H9 (cell line): Measurements from ENCODE around the gene DIP2C. TPM values are rescaled to one million over a fixed set of nuclear protein-coding genes. Genes with fewer than 3 reads are reported as not detected.

ENCODE experiments used
- DNase-seq: peaks from one replicate; pipeline ENCODE4 v3.0.0-alpha.2; 2017
- H2AFZ ChIP-seq: one replicate; pipeline ENCODE4 v1.6.1; 2013; ENCODE audit warnings: mild to moderate bottlenecking, low read length, control low read depth, moderate library complexity
- H2AK5ac ChIP-seq: 2 replicates; pipeline ENCODE4 v1.6.1; 2013; ENCODE audit warnings: low read length, control low read depth, mixed read lengths; ENCODE audit not compliant: insufficient read length
- H2BK120ac ChIP-seq: one replicate; pipeline ENCODE4 v1.6.1; 2013; ENCODE audit warnings: low read depth, mild to moderate bottlenecking, low read length, control low read depth, inconsistent platforms; ENCODE audit not compliant: poor library complexity, severe bottlenecking
- H2BK12ac ChIP-seq: 2 replicates; pipeline ENCODE4 v1.6.1; 2013; ENCODE audit warnings: low read length, control low read depth, mixed read lengths, low read depth; ENCODE audit not compliant: insufficient read length
- H2BK15ac ChIP-seq: 2 replicates; pipeline ENCODE4 v1.6.1; 2013; ENCODE audit warnings: low read depth, low read length, control low read depth
- H2BK20ac ChIP-seq: one replicate; pipeline ENCODE4 v1.6.1; 2013; ENCODE audit warnings: low read depth, mild to moderate bottlenecking, low read length, control low read depth, inconsistent platforms; ENCODE audit not compliant: poor library complexity, severe bottlenecking
- H2BK5ac ChIP-seq: 2 replicates; pipeline ENCODE4 v1.6.1; 2013; ENCODE audit warnings: low read length, control low read depth, mixed read lengths; ENCODE audit not compliant: insufficient read length
- H3K14ac ChIP-seq: 2 replicates; pipeline ENCODE4 v1.6.1; 2013; ENCODE audit warnings: low read length, control low read depth; ENCODE audit not compliant: insufficient read depth
- H3K18ac ChIP-seq: 2 replicates; pipeline ENCODE4 v1.6.1; 2013; ENCODE audit warnings: low read depth, mild to moderate bottlenecking, mixed read lengths, low read length, control low read depth; ENCODE audit not compliant: insufficient read length
- H3K23ac ChIP-seq: 2 replicates; pipeline ENCODE4 v1.6.1; 2013; ENCODE audit warnings: low read length, control low read depth, mixed read lengths, low read depth; ENCODE audit not compliant: insufficient read length
- H3K23me2 ChIP-seq: 2 replicates; pipeline ENCODE4 v1.6.1; 2013; ENCODE audit warnings: low read depth, mild to moderate bottlenecking, mixed read lengths, low read length, control low read depth; ENCODE audit not compliant: insufficient read length, poor library complexity, severe bottlenecking
- H3K27ac ChIP-seq: 2 replicates; pipeline ENCODE4 v1.5.1; 2013; ENCODE audit warnings: low read length, control low read depth, mixed read lengths, low read depth; ENCODE audit not compliant: insufficient read length
- H3K27me3 ChIP-seq: 2 replicates; pipeline ENCODE4 v1.6.1; 2013; ENCODE audit warnings: low read length, control low read depth, inconsistent platforms; ENCODE audit not compliant: insufficient read depth
- H3K4ac ChIP-seq: 2 replicates; pipeline ENCODE4 v1.6.1; 2013; ENCODE audit warnings: low read depth, mild to moderate bottlenecking, control low read depth, inconsistent platforms, low read length, moderate library complexity
- H3K4me1 ChIP-seq: 2 replicates; pipeline ENCODE4 v1.6.1; 2013; ENCODE audit warnings: low read length, control low read depth, inconsistent platforms; ENCODE audit not compliant: insufficient read depth
- H3K4me2 ChIP-seq: 2 replicates; pipeline ENCODE4 v1.6.1; 2013; ENCODE audit warnings: low read length, control low read depth, mixed read lengths; ENCODE audit not compliant: insufficient read length, insufficient read depth
- H3K56ac ChIP-seq: 2 replicates; pipeline ENCODE4 v1.6.1; 2013; ENCODE audit warnings: low read depth, mild to moderate bottlenecking, mixed read lengths, low read length, control low read depth; ENCODE audit not compliant: insufficient read length
- H3K79me1 ChIP-seq: 2 replicates; pipeline ENCODE4 v1.6.1; 2013; ENCODE audit warnings: low read depth, mild to moderate bottlenecking, moderate library complexity, low read length, control low read depth, inconsistent platforms; ENCODE audit not compliant: insufficient read depth, poor library complexity, severe bottlenecking
- H3K79me2 ChIP-seq: 2 replicates; pipeline ENCODE4 v1.6.1; 2013; ENCODE audit warnings: low read length, control low read depth, inconsistent platforms; ENCODE audit not compliant: insufficient read depth
- H3K9ac ChIP-seq: 2 replicates; pipeline ENCODE4 v1.6.1; 2013; ENCODE audit warnings: low read length, control low read depth, mixed read lengths; ENCODE audit not compliant: insufficient read length; ENCODE audit errors: extremely low read depth
- H3K9me3 ChIP-seq: one replicate; pipeline ENCODE4 v1.6.1; 2013; ENCODE audit warnings: low read depth, low read length, inconsistent platforms; ENCODE audit not compliant: control insufficient read depth
- H3T11ph ChIP-seq: one replicate; pipeline ENCODE4 v1.6.1; 2013; ENCODE audit warnings: mild to moderate bottlenecking, low read length, control low read depth, inconsistent platforms
- H4K20me1 ChIP-seq: one replicate; pipeline ENCODE4 v1.6.1; 2013; ENCODE audit not compliant: control insufficient read depth, insufficient read length, insufficient read depth
- H4K5ac ChIP-seq: 2 replicates; pipeline ENCODE4 v1.6.1; 2013; ENCODE audit warnings: low read depth, mild to moderate bottlenecking, mixed read lengths, low read length, control low read depth; ENCODE audit not compliant: insufficient read length
- H4K8ac ChIP-seq: replicated peaks from 2 replicates; pipeline ENCODE4 v1.6.1; 2013; ENCODE audit warnings: low read length, control low read depth, mixed read lengths, low read depth; ENCODE audit not compliant: insufficient read length
- H4K91ac ChIP-seq: 2 replicates; pipeline ENCODE4 v1.6.1; 2013; ENCODE audit warnings: low read depth, mild to moderate bottlenecking, moderate library complexity, mixed read lengths, low read length, control low read depth; ENCODE audit not compliant: insufficient read length
- H3K27ac Mint-ChIP-seq, 3 experiments: 2 replicates in 2 of 3; 3 replicates in 1 of 3; pipeline ENCODE4 v1.8.0; 2020 to 2021; ENCODE audit warnings: mixed read lengths in 3 of 3, mild to moderate bottlenecking in 1 of 3, moderate library complexity in 1 of 3
- H3K27me3 Mint-ChIP-seq: 2 replicates; pipeline ENCODE4 v1.8.0; 2021; ENCODE audit warnings: low read depth, mild to moderate bottlenecking, moderate library complexity, mixed read lengths
- H3K36me3 Mint-ChIP-seq, 3 experiments: 2 replicates in 2 of 3; 3 replicates in 1 of 3; pipeline ENCODE4 v1.8.0; 2020 to 2021; ENCODE audit warnings: low read depth in 3 of 3, mixed read lengths in 3 of 3; ENCODE audit not compliant: insufficient read depth in 1 of 3
- H3K4me1 Mint-ChIP-seq, 2 experiments: 2 replicates each; pipeline ENCODE4 v1.8.0; 2020; ENCODE audit warnings: mixed read lengths in 2 of 2
- H3K4me3 Mint-ChIP-seq, 2 experiments: 2 replicates in 1 of 2; 3 replicates in 1 of 2; pipeline ENCODE4 v1.8.0; 2020 to 2021; ENCODE audit warnings: mild to moderate bottlenecking in 2 of 2, mixed read lengths in 2 of 2, moderate library complexity in 1 of 2
- H3K9me3 Mint-ChIP-seq, 2 experiments: 2 replicates in 1 of 2; 3 replicates in 1 of 2; pipeline ENCODE4 v1.8.0; 2020; ENCODE audit warnings: mild to moderate bottlenecking in 2 of 2, mixed read lengths in 2 of 2, moderate library complexity in 1 of 2
- WGBS: extraction: QIAGEN DNeasy Blood & Tissue Kit; methylation state at CpG from one replicate; pipeline ENCODE4 v1.1.7; 2013; ENCODE audit warnings: missing lambda C conversion rate, low lambda C conversion rate, mixed read lengths; ENCODE audit not compliant: insufficient read length; ENCODE audit errors: extremely low coverage; 5-methylcytosine and 5-hydroxymethylcytosine counted together
- total RNA-seq: library from RNA; stranded (reverse); gene quantifications from 2 replicates; pipeline ENCODE4 v1.2.1, GENCODE V29; 2021
- TF ChIP-seq, protein P1 (sequence below): fragments of 200-600 bp; sonication (generic); conservative IDR thresholded peaks from 3 replicates; pipeline ENCODE4 v1.8.0; 2021; ENCODE audit warnings: antibody characterized with exemption, mild to moderate bottlenecking

DIP2C gene
- total RNA-seq, 1 experiment from 2014 or later = 7.9 TPM

DNA sequence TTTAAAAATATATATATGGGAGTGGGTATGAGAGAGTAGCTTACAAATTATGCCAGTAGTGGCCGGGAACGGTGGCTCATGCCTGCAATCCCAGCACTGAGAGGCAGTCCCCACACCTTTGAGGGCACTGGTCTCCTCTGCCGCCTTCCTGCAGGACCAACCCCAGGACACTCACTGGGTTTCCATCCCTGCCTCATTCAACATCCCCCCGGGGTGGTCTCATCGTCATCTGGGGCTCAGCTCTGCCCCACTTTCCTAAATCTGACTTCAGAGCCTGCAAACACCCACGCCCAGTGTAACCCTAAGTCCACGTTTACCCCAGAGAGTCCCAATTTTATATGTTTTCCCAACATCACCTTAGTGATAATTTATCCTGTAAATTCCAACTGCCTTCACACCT, 96.5 kb downstream of the DIP2C start:
- Histone ChIP-seq H3K23ac (no peak overlapping the region), H3K4me1 (no peaks in the 10 kb centered on the region), H3K4ac (no peak overlapping the region), H2BK5ac (no peak overlapping the region), H3K27me3 (no peaks in the 10 kb centered on the region), H2BK120ac (no peak overlapping the region), H3K9me3 (no peaks in the 10 kb centered on the region), H4K20me1 (no peaks in the 10 kb centered on the region), H4K5ac (no peak overlapping the region), H2AK5ac (no peak overlapping the region), H3K18ac (no peak overlapping the region), H4K8ac (no peak overlapping the region), H2BK12ac (no peak overlapping the region), H3K9ac (no peak overlapping the region), H3T11ph (no peak overlapping the region), H3K79me2 (no peaks in the 10 kb centered on the region; the same call in 1 of the 2 replicates), H3K14ac (no peak overlapping the region), H2AFZ (no peak overlapping the region), H3K23me2 (no peaks in the 10 kb centered on the region), H3K56ac (no peak overlapping the region), H2BK15ac (no peak overlapping the region), H4K91ac (no peak overlapping the region), H3K79me1 (peaks cover 2% of the 10 kb centered on the region), H3K4me2 (no peak overlapping the region), H2BK20ac (no peak overlapping the region), H3K27ac (no peak overlapping the region)
- no peak overlapping the region; a peak in 1 of 5 replicates for H3K4me3 Mint-ChIP-seq
- no CpG with 5 or more reads among the region's 7 CpGs for WGBS
- TF ChIP-seq, protein P1, sequence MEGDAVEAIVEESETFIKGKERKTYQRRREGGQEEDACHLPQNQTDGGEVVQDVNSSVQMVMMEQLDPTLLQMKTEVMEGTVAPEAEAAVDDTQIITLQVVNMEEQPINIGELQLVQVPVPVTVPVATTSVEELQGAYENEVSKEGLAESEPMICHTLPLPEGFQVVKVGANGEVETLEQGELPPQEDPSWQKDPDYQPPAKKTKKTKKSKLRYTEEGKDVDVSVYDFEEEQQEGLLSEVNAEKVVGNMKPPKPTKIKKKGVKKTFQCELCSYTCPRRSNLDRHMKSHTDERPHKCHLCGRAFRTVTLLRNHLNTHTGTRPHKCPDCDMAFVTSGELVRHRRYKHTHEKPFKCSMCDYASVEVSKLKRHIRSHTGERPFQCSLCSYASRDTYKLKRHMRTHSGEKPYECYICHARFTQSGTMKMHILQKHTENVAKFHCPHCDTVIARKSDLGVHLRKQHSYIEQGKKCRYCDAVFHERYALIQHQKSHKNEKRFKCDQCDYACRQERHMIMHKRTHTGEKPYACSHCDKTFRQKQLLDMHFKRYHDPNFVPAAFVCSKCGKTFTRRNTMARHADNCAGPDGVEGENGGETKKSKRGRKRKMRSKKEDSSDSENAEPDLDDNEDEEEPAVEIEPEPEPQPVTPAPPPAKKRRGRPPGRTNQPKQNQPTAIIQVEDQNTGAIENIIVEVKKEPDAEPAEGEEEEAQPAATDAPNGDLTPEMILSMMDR = no peak
- no peak for DNase-seq
- peaks cover 10% of the 10 kb centered on the region in 2 experiments; a peak in 3 of 4 replicates for H3K4me1 Mint-ChIP-seq
- H3K27me3 Mint-ChIP-seq = no peaks in the 10 kb centered on the region
- H3K36me3 Mint-ChIP-seq = no peaks in the 10 kb centered on the region
- no peaks in the 10 kb centered on the region for H3K9me3 Mint-ChIP-seq
- H3K27ac Mint-ChIP-seq = peak overlapping the region in 2 of 3 experiments; percentile 18 to 20; a peak in 1 of 7 replicates
